ENCODE measurements around the gene ABCG1.
A peak's percentile ranks its signal among the peaks of the same experiment; 100 is the strongest.

ABCG1 gene

GRCh38 chr21:42195378-42196031 is 23.4 kb upstream of the ABCG1 start:
- Histone ChIP-seq H3K9me3 (ENCODE audit: control insufficient read depth, low read length) (no peaks in the 10 kb centered on the region), H3K9ac (no peak overlapping the region), H3K36me3 (ENCODE audit: control insufficient read depth, insufficient read depth, low read length) (no peaks in the 10 kb centered on the region), H3K27me3 (ENCODE audit: control insufficient read depth, insufficient read depth, low read length) (no peaks in the 10 kb centered on the region), H3K4me1 (no peaks in the 10 kb centered on the region), H3K4me3 (ENCODE audit: low read depth, low read length) (no peak overlapping the region), H2AFZ (no peak overlapping the region), H3K27ac (no peak overlapping the region), H3K4me2 (ENCODE audit: low read length) (no peak overlapping the region), H3K79me2 (no peaks in the 10 kb centered on the region)
- no peak for TF ChIP-seq CTCF (IDR thresholded peaks at IDR 0.05)

- Histone ChIP-seq H3K4me2 (ENCODE audit: low read length) (peak overlapping the region; percentile 2), H3K27me3 (ENCODE audit: control insufficient read depth, insufficient read depth, low read length) (no peaks in the 10 kb centered on the region), H3K4me3 (ENCODE audit: low read depth, low read length) (no peak overlapping the region), H3K4me1 (no peaks in the 10 kb centered on the region), H3K36me3 (ENCODE audit: control insufficient read depth, insufficient read depth, low read length) (no peaks in the 10 kb centered on the region), H2AFZ (no peak overlapping the region), H3K79me2 (no peaks in the 10 kb centered on the region), H3K27ac (no peak overlapping the region), H3K9me3 (ENCODE audit: control insufficient read depth, low read length) (no peaks in the 10 kb centered on the region), H3K9ac (no peak overlapping the region)
- no peak for TF ChIP-seq CTCF (IDR thresholded peaks at IDR 0.05)
These were observed 19.7 kb upstream of the ABCG1 start for GRCh38 chr21:42198929-42199867.

- H3K9ac ChIP-seq, result no peak overlapping the region
- no peaks in the 10 kb centered on the region for H3K4me1 ChIP-seq
- no peak overlapping the region for H3K4me2 ChIP-seq (ENCODE audit: low read length)
- no peak overlapping the region for H2AFZ ChIP-seq
- no peak for TF ChIP-seq CTCF (IDR thresholded peaks at IDR 0.05)
- no peak overlapping the region for H3K27ac ChIP-seq
- H3K9me3 ChIP-seq (ENCODE audit: control insufficient read depth, low read length), result no peaks in the 10 kb centered on the region
- no peaks in the 10 kb centered on the region for H3K27me3 ChIP-seq (ENCODE audit: control insufficient read depth, insufficient read depth, low read length)
- H3K4me3 ChIP-seq (ENCODE audit: low read depth, low read length), result no peak overlapping the region
- no peaks in the 10 kb centered on the region for H3K79me2 ChIP-seq
- H3K36me3 ChIP-seq (ENCODE audit: control insufficient read depth, insufficient read depth, low read length), result no peaks in the 10 kb centered on the region
These were observed 19.0 kb upstream of the ABCG1 start for GRCh38 chr21:42199868-42200463.

- H3K79me2 ChIP-seq, result no peaks in the 10 kb centered on the region
- H3K4me3 ChIP-seq (ENCODE audit: low read depth, low read length), result no peak overlapping the region
- H3K27ac ChIP-seq, result no peak overlapping the region
- no peaks in the 10 kb centered on the region for H3K9me3 ChIP-seq (ENCODE audit: control insufficient read depth, low read length)
- no peak overlapping the region for H3K4me2 ChIP-seq (ENCODE audit: low read length)
- H3K4me1 ChIP-seq, result no peaks in the 10 kb centered on the region
- H3K9ac ChIP-seq, result no peak overlapping the region
- no peaks in the 10 kb centered on the region for H3K27me3 ChIP-seq (ENCODE audit: control insufficient read depth, insufficient read depth, low read length)
- H3K36me3 ChIP-seq (ENCODE audit: control insufficient read depth, insufficient read depth, low read length), result no peaks in the 10 kb centered on the region
- no peak overlapping the region for H2AFZ ChIP-seq
- no peak for TF ChIP-seq CTCF (IDR thresholded peaks at IDR 0.05)
These were observed 17.9 kb upstream of the ABCG1 start for GRCh38 chr21:42200906-42201614.

Measured in parathyroid adenoma (tissue), 2 donors.